ENCODE measurements around the gene PPA2.

Gene PPA2

DNA sequence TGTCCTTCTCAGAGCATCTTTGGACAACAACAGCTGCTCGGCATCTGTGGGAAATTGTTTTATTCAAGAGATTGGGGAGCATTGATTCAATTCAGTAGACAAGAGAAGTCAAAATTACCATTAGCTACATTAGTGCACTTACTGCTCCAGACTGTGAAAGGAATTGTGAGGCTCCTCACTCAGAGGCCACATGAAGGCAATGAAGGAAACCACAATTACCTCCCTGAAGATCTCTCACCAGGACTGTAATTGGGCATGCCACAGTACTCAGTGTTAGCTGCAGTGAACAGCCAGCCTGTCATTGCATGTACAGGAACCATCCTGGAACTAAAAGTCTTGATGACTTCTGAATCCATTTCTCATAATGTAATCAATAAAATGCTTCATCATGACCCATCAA, 144.8 kb downstream of the PPA2 start:
- no peak overlapping the region for H3K4me3 ChIP-seq (ENCODE audit: low read depth, low read length)
- no peaks in the 10 kb centered on the region for H3K36me3 ChIP-seq (ENCODE audit: control insufficient read depth in 2 of 2, insufficient read depth in 1 of 2, low read length in 2 of 2)
- no peaks in the 10 kb centered on the region for H3K9me3 ChIP-seq (ENCODE audit: control insufficient read depth, insufficient read depth, low read depth, low read length)
- H3K4me1 ChIP-seq (ENCODE audit: control insufficient read depth, insufficient read depth, low read length) = no peaks in the 10 kb centered on the region
- H3K27ac ChIP-seq (ENCODE audit: extremely low read depth, low read depth, low read length) = no peak overlapping the region
- ChIA-PET POLR2A (no interaction called here), CTCF (interaction anchor here (0.5 to 1.1 kb wide), 2 partner anchors 162 to 189 kb away, joined by 4 read pairs; no protein-coding TSS in a partner anchor)
- TF ChIP-seq PRDM1 (tag by site-specific recombination; IDR thresholded peaks at IDR 0.05) = no peak
- TF ChIP-seq SP3 (tag by site-specific recombination; IDR thresholded peaks at IDR 0.05) = no peak
- TF ChIP-seq, protein P1, sequence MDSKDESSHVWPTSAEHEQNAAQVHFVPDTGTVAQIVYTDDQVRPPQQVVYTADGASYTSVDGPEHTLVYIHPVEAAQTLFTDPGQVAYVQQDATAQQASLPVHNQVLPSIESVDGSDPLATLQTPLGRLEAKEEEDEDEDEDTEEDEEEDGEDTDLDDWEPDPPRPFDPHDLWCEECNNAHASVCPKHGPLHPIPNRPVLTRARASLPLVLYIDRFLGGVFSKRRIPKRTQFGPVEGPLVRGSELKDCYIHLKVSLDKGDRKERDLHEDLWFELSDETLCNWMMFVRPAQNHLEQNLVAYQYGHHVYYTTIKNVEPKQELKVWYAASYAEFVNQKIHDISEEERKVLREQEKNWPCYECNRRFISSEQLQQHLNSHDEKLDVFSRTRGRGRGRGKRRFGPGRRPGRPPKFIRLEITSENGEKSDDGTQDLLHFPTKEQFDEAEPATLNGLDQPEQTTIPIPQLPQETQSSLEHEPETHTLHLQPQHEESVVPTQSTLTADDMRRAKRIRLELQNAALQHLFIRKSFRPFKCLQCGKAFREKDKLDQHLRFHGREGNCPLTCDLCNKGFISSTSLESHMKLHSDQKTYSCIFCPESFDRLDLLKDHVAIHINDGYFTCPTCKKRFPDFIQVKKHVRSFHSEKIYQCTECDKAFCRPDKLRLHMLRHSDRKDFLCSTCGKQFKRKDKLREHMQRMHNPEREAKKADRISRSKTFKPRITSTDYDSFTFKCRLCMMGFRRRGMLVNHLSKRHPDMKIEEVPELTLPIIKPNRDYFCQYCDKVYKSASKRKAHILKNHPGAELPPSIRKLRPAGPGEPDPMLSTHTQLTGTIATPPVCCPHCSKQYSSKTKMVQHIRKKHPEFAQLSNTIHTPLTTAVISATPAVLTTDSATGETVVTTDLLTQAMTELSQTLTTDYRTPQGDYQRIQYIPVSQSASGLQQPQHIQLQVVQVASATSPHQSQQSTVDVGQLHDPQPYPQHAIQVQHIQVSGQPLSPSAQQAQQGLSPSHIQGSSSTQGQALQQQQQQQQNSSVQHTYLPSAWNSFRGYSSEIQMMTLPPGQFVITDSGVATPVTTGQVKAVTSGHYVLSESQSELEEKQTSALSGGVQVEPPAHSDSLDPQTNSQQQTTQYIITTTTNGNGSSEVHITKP (tag by site-specific recombination; IDR thresholded peaks at IDR 0.05) = no peak
- no peak for TF ChIP-seq GLI2 (tag by site-specific recombination; IDR thresholded peaks at IDR 0.05; ENCODE audit: borderline replicate concordance, low read depth)
- TF ChIP-seq ZNF248 (tag by site-specific recombination; IDR thresholded peaks at IDR 0.05) = no peak
- no peak for TF ChIP-seq ZSCAN16 (tag by site-specific recombination; IDR thresholded peaks at IDR 0.05)
- TF ChIP-seq, protein P2, sequence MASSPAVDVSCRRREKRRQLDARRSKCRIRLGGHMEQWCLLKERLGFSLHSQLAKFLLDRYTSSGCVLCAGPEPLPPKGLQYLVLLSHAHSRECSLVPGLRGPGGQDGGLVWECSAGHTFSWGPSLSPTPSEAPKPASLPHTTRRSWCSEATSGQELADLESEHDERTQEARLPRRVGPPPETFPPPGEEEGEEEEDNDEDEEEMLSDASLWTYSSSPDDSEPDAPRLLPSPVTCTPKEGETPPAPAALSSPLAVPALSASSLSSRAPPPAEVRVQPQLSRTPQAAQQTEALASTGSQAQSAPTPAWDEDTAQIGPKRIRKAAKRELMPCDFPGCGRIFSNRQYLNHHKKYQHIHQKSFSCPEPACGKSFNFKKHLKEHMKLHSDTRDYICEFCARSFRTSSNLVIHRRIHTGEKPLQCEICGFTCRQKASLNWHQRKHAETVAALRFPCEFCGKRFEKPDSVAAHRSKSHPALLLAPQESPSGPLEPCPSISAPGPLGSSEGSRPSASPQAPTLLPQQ (tag by site-specific recombination; IDR thresholded peaks at IDR 0.05) = no peak
- TF ChIP-seq SP2 (tag by site-specific recombination; IDR thresholded peaks at IDR 0.05) = no peak
- TF ChIP-seq, protein P3, sequence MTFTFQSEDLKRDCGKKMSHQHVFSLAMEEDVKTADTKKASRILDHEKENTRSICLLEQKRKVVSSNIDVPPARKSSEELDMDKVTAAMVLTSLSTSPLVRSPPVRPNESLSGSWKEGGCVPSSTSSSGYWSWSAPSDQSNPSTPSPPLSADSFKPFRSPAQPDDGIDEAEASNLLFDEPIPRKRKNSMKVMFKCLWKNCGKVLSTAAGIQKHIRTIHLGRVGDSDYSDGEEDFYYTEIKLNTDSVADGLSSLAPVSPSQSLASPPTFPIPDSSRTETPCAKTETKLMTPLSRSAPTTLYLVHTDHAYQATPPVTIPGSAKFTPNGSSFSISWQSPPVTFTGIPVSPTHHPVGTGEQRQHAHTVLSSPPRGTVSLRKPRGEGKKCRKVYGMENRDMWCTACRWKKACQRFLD (tag by site-specific recombination; IDR thresholded peaks at IDR 0.05) = no peak
- TF ChIP-seq ZNF596 (tag by site-specific recombination; IDR thresholded peaks at IDR 0.05) = no peak
- TF ChIP-seq ZNF585B (tag by site-specific recombination; IDR thresholded peaks at IDR 0.05) = no peak
- no peak for TF ChIP-seq IKZF3 (tag by site-specific recombination; IDR thresholded peaks at IDR 0.05)
- TF ChIP-seq ZNF664 (tag by site-specific recombination; IDR thresholded peaks at IDR 0.05) = no peak
- TF ChIP-seq ZNF701 (tag by site-specific recombination; IDR thresholded peaks at IDR 0.05) = no peak
- no peak for TF ChIP-seq ZNF146 (tag by site-specific recombination; IDR thresholded peaks at IDR 0.05)

DNA sequence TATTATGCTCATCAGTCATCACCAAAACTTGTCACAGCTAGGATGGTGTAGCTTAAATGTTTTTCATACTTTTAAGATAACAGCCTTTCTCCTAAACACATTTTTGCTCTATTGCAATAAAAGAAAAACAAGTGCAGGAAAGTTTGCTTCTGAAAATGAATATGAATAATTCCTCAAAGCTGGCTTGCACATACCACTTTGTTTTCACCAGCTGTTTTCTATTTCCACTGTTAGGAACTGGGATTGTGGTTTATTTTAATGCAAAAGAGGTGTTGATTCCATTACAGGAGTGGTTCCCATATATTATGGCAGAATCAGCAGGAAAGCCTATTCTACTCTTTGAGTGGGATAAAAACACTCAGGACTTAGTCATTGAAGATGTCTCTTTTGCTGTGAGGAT, 145.9 kb downstream of the PPA2 start:
- POLR2A ChIA-PET = no interaction called here
- CTCF ChIA-PET = interaction anchor here (0.6 to 1.1 kb wide), 2 partner anchors 9 to 188 kb away, joined by 3 to 4 read pairs; no protein-coding TSS in a partner anchor
- Histone ChIP-seq H3K4me1 (ENCODE audit: control insufficient read depth, insufficient read depth, low read length) (no peaks in the 10 kb centered on the region), H3K9me3 (ENCODE audit: control insufficient read depth, insufficient read depth, low read depth, low read length) (no peaks in the 10 kb centered on the region), H3K4me3 (ENCODE audit: low read depth, low read length) (no peak overlapping the region), H3K36me3 (ENCODE audit: control insufficient read depth in 2 of 2, insufficient read depth in 1 of 2, low read length in 2 of 2) (no peaks in the 10 kb centered on the region), H3K27ac (ENCODE audit: extremely low read depth, low read depth, low read length) (no peak overlapping the region)
- TF ChIP-seq ZBTB21 (tag by site-specific recombination; IDR thresholded peaks at IDR 0.05) (no peak), GLIS1 (tag by site-specific recombination; IDR thresholded peaks at IDR 0.05) (no peak), ZNF157 (tag by site-specific recombination; IDR thresholded peaks at IDR 0.05) (no peak), BCL11B (tag by site-specific recombination; IDR thresholded peaks at IDR 0.05; ENCODE audit: low read depth) (no peak), ZNF600 (tag by site-specific recombination; IDR thresholded peaks at IDR 0.05) (no peak), ZSCAN16 (tag by site-specific recombination; IDR thresholded peaks at IDR 0.05) (no peak), ZNF670 (tag by site-specific recombination; IDR thresholded peaks at IDR 0.05; ENCODE audit: low read depth) (no peak), ZNF791 (tag by site-specific recombination; IDR thresholded peaks at IDR 0.05) (no peak), GLI2 (tag by site-specific recombination; IDR thresholded peaks at IDR 0.05; ENCODE audit: borderline replicate concordance, low read depth) (no peak), GFI1B (tag by site-specific recombination; IDR thresholded peaks at IDR 0.05) (no peak)
- TF ChIP-seq, protein P4, sequence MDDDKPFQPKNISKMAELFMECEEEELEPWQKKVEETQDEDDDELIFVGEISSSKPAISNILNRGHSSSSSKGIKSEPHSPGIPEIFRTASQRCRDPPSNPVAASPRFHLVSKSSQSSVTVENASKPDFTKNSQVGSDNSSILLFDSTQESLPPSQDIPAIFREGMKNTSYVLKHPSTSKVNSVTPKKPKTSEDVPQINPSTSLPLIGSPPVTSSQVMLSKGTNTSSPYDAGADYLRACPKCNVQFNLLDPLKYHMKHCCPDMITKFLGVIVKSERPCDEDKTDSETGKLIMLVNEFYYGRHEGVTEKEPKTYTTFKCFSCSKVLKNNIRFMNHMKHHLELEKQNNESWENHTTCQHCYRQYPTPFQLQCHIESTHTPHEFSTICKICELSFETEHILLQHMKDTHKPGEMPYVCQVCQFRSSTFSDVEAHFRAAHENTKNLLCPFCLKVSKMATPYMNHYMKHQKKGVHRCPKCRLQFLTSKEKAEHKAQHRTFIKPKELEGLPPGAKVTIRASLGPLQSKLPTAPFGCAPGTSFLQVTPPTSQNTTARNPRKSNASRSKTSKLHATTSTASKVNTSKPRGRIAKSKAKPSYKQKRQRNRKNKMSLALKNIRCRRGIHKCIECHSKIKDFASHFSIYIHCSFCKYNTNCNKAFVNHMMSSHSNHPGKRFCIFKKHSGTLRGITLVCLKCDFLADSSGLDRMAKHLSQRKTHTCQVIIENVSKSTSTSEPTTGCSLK (tag by site-specific recombination; IDR thresholded peaks at IDR 0.05) = no peak
- TF ChIP-seq, protein P5, sequence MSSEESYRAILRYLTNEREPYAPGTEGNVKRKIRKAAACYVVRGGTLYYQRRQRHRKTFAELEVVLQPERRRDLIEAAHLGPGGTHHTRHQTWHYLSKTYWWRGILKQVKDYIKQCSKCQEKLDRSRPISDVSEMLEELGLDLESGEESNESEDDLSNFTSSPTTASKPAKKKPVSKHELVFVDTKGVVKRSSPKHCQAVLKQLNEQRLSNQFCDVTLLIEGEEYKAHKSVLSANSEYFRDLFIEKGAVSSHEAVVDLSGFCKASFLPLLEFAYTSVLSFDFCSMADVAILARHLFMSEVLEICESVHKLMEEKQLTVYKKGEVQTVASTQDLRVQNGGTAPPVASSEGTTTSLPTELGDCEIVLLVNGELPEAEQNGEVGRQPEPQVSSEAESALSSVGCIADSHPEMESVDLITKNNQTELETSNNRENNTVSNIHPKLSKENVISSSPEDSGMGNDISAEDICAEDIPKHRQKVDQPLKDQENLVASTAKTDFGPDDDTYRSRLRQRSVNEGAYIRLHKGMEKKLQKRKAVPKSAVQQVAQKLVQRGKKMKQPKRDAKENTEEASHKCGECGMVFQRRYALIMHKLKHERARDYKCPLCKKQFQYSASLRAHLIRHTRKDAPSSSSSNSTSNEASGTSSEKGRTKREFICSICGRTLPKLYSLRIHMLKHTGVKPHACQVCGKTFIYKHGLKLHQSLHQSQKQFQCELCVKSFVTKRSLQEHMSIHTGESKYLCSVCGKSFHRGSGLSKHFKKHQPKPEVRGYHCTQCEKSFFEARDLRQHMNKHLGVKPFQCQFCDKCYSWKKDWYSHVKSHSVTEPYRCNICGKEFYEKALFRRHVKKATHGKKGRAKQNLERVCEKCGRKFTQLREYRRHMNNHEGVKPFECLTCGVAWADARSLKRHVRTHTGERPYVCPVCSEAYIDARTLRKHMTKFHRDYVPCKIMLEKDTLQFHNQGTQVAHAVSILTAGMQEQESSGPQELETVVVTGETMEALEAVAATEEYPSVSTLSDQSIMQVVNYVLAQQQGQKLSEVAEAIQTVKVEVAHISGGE (tag by site-specific recombination; conservative IDR thresholded peaks at IDR 0.05; ENCODE audit: low read depth) = no peak
